SK-N-SH (cell line): ENCODE results near the gene PDLIM5.

Experiments
- EP300 ChIP-seq, 2 experiments: IDR thresholded peaks; 2 replicates each; pipeline versions ENCODE4 v1.4.0 to v1.6.1; 2012; ENCODE audit warnings: borderline replicate concordance in 1 of 2, low read depth in 1 of 2, low read length in 1 of 2
- EZH2phosphoT487 ChIP-seq: fragments of 200-600 bp; sonication (generic); IDR thresholded peaks from 2 replicates; pipeline ENCODE4 v1.6.1; 2017; ENCODE audit warnings: low read depth, mixed run types, mild to moderate bottlenecking, antibody characterized with exemption, moderate library complexity, borderline replicate concordance
- FOSL2 ChIP-seq: IDR thresholded peaks from 2 replicates; pipeline ENCODE4 v1.4.0; 2012; ENCODE audit warnings: low read depth, mild to moderate bottlenecking, moderate library complexity, borderline replicate concordance
- POLR2AphosphoS5 ChIP-seq: IDR thresholded peaks from 2 replicates; pipeline ENCODE4 v1.6.1; 2012; ENCODE audit warnings: low read depth, low read length
- RCOR1 ChIP-seq: fragments of 150-350 bp; IDR thresholded peaks from 2 replicates; pipeline ENCODE4 v1.6.1; 2017; ENCODE audit warnings: antibody characterized with exemption, low read length
- TCF12 ChIP-seq: IDR thresholded peaks from 2 replicates; pipeline ENCODE4 v1.4.0; 2012
- TEAD4 ChIP-seq: IDR thresholded peaks from 2 replicates; pipeline ENCODE4 v1.4.0; 2012; ENCODE audit warnings: mild to moderate bottlenecking, borderline replicate concordance; ENCODE audit not compliant: insufficient read depth
- TF ChIP-seq, protein P1 (sequence below): fragments of 200-600 bp; sonication (generic); IDR thresholded peaks from 2 replicates; pipeline ENCODE4 v1.6.1; 2017; ENCODE audit warnings: antibody characterized with exemption, mild to moderate bottlenecking, moderate library complexity

DNA sequence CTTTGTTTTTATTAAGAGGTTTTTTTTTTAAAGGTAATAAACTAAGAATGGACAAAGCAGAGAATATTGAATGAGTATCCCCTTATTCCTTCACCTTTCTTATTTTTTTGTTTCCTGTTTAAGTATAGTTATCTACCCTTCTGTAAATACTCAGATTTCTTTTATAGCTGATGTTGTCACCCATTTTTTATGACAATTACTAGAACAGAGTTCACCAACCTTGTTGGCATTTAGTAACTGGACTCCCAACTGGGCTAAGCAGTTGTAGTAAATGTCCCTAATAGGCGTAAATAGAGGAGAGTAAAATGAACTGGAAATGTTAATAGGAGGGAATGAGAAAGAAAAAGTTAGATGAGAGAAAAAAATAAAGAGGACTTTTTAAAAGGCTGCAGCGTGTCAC lies 9.8 kb downstream of the PDLIM5 start:
- TF ChIP-seq, protein P1, sequence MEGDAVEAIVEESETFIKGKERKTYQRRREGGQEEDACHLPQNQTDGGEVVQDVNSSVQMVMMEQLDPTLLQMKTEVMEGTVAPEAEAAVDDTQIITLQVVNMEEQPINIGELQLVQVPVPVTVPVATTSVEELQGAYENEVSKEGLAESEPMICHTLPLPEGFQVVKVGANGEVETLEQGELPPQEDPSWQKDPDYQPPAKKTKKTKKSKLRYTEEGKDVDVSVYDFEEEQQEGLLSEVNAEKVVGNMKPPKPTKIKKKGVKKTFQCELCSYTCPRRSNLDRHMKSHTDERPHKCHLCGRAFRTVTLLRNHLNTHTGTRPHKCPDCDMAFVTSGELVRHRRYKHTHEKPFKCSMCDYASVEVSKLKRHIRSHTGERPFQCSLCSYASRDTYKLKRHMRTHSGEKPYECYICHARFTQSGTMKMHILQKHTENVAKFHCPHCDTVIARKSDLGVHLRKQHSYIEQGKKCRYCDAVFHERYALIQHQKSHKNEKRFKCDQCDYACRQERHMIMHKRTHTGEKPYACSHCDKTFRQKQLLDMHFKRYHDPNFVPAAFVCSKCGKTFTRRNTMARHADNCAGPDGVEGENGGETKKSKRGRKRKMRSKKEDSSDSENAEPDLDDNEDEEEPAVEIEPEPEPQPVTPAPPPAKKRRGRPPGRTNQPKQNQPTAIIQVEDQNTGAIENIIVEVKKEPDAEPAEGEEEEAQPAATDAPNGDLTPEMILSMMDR = no peak
- TF ChIP-seq EZH2phosphoT487 (no peak), FOSL2 (no peak), EP300 (IDR thresholded peaks at IDR 0.05; ENCODE audit: borderline replicate concordance in 1 of 2, low read depth in 1 of 2, low read length in 1 of 2) (no peak), TEAD4 (no peak), POLR2AphosphoS5 (no peak), TCF12 (no peak), RCOR1 (no peak)
